NCI-H1930 (cell line): ENCODE measurements around the gene OAS2.
"Not testable (repeated sequence)": the region's sequence is repeated elsewhere in the genome, so short reads cannot be mapped to it uniquely, and the experiment has no call there.

Experiments used
- DNase-seq, 2 experiments: peaks; one replicate each; lab custom pipeline; 2025; lab: John Stamatoyannopoulos, UW

Gene OAS2

DNA sequence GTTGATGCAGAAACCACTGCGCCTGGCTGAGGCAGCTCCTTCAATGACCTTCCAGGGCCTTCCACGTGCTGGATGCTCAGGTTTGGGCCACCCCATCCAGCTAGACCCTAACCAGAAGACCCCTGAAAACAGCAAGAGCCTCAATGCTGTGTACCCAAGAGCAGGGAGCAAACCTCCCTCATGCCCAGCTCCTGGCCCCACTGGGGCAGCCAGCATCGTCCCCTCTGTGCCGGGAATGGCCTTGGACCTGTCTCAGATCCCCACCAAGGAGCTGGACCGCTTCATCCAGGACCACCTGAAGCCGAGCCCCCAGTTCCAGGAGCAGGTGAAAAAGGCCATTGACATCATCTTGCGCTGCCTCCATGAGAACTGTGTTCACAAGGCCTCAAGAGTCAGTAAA lies 29.5 kb upstream of the OAS2 start:
- DNase-seq = no peak

DNA sequence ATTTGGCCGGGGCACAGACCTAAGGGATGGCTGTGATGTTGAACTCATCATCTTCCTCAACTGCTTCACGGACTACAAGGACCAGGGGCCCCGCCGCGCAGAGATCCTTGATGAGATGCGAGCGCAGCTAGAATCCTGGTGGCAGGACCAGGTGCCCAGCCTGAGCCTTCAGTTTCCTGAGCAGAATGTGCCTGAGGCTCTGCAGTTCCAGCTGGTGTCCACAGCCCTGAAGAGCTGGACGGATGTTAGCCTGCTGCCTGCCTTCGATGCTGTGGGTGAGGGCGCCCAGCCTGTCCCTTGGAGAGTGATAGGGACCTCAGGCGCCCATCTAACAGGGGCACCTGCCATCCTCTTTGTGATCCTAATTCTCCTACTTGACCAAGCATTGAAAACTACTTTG lies 27.6 kb upstream of the OAS2 start:
- no peak for DNase-seq

DNA sequence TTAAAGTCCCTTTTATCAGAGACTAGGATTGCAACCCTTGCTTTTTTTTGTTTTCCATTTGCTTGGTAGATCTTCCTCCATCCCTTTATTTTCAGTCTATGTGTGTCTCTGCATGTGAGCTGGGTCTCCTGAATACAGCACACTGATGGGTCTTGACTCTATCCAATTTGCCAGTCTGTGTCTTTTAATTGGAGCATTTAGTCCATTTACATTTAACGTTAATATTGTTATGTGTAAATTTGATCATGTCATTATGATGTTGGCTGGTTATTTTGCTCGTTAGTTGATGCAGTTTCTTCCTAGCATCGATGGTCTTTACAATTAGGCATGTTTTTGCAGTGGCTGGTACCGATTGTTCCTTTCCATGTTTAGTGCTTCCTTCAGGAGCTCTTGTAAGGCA lies 21.2 kb upstream of the OAS2 start:
- DNase-seq = not testable (repeated sequence)

DNA sequence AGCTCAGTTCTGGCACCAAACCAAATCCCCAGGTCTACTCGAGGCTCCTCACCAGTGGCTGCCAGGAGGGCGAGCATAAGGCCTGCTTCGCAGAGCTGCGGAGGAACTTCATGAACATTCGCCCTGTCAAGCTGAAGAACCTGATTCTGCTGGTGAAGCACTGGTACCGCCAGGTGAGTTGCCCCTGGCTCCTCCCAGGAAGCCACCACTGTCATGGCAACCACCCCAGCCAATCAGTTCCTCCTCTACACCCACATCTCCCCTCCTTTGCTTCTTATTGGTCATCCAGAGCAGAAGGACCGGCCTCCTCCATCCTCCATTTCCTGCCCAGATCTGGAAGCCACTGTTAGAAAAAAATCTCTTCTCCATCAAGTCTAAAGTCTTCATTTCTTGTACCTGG lies 17.2 kb upstream of the OAS2 start:
- no peak for DNase-seq

- no peak for DNase-seq
Observed at GRCh38 chr12:112961536-112961935, 16.8 kb upstream of the OAS2 start.

DNA sequence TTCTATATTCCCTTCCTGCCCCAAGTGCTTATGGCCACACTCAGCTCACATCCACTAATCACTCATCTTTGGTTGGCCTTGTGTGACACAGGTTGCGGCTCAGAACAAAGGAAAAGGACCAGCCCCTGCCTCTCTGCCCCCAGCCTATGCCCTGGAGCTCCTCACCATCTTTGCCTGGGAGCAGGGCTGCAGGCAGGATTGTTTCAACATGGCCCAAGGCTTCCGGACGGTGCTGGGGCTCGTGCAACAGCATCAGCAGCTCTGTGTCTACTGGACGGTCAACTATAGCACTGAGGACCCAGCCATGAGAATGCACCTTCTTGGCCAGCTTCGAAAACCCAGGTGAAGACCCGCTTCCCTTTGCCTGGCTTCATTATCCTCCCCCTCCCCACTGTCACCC lies 15.8 kb upstream of the OAS2 start:
- no peak for DNase-seq

DNA sequence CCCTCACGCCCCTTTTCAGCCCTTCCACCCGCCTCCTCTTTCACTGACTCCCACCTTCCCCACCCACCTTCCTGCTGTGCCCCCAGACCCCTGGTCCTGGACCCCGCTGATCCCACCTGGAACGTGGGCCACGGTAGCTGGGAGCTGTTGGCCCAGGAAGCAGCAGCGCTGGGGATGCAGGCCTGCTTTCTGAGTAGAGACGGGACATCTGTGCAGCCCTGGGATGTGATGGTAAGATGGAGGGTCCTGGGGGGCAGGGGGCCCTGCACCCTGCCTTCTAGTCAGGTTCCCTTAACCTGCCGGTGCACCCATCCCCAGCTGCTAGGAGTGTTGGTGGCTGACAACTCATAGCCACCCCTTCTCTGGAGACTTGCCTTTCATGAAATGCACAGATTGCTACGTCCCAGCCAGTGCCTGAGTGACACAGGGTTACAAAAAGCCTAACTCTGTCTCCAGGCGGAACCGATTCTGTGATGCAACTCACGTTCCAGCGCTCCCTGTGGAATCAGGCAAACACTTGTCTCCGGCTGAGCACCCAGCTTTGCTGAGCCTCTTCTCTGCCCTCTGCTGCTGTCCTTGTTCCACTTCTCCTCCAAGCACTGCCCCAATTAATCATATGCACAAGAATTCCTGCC lies 15.0 kb upstream of the OAS2 start:
- DNase-seq = no peak

DNA sequence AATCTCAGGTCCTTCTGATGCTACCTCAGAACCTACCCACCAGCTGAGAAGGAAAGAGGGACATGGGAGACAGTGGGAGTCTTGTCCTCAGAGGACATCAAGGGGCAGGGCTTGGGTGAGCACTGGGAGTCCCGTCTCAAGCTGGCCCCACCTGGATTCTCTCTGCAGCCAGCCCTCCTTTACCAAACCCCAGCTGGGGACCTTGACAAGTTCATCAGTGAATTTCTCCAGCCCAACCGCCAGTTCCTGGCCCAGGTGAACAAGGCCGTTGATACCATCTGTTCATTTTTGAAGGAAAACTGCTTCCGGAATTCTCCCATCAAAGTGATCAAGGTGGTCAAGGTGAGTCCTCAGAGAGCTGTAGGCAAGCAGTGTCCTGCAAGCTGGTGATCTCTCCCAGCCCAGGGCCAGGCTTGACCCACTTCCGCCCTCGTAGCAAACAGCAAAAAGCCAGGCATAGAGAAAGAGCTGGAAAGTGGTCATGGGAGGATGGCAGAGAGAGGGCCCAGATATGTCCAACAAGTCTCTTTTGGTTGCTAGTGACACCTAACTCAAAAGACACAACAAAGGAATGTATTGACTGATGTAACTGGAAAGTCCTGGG lies 14.2 kb upstream of the OAS2 start:
- no peak for DNase-seq

GRCh38 chr12:112964915-112965314 lies 13.4 kb upstream of the OAS2 start:
- no peak for DNase-seq

DNA sequence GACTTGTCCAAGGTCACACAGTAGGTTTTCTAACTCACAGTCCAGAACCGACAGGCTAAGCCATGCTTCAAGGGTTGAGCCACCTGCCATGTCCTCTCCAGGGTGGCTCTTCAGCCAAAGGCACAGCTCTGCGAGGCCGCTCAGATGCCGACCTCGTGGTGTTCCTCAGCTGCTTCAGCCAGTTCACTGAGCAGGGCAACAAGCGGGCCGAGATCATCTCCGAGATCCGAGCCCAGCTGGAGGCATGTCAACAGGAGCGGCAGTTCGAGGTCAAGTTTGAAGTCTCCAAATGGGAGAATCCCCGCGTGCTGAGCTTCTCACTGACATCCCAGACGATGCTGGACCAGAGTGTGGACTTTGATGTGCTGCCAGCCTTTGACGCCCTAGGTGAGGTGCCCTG lies 12.7 kb upstream of the OAS2 start:
- DNase-seq = no peak

DNA sequence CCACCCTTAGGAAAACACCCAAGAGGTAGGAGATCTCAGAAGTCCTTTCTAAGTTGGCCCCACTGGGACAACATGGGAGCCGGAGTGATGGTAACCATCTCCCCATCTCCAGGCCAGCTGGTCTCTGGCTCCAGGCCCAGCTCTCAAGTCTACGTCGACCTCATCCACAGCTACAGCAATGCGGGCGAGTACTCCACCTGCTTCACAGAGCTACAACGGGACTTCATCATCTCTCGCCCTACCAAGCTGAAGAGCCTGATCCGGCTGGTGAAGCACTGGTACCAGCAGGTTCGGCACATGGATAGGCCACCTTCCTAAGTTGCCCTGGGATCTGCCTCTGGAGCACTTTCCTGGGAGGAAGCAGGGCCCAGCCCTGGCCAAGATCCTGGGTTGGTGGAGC lies 11.0 kb upstream of the OAS2 start:
- DNase-seq = no peak

DNA sequence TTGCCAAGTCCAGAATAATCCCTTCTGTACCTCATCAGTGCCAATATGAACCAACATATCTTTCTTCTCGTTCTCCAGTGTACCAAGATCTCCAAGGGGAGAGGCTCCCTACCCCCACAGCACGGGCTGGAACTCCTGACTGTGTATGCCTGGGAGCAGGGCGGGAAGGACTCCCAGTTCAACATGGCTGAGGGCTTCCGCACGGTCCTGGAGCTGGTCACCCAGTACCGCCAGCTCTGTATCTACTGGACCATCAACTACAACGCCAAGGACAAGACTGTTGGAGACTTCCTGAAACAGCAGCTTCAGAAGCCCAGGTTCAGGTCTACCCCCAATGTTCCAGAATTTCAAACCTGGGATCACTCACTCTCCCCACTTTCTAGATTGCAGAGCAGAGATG lies 10.5 kb upstream of the OAS2 start:
- no peak for DNase-seq

DNA sequence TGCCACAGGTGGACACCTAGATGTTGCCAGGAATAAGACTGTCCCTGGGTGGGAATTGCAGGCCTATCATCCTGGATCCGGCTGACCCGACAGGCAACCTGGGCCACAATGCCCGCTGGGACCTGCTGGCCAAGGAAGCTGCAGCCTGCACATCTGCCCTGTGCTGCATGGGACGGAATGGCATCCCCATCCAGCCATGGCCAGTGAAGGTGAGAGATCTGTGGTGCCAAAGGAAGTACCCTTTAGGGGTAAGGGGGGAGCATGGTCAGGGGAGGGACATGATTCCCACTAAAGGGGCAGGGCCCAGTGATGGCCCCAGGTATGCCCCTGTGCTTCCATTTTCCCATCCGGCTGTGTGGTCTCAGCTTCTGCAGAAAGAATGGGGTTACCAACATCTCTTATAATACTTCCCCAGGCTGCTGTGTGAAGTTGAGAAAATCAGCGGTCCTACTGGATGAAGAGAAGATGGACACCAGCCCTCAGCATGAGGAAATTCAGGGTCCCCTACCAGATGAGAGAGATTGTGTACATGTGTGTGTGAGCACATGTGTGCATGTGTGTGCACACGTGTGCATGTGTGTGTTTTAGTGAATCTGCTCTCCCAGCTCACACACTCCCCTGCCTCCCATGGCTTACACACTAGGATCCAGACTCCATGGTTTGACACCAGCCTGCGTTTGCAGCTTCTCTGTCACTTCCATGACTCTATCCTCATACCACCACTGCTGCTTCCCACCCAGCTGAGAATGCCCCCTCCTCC lies 8.6 kb upstream of the OAS2 start:
- no peak for DNase-seq

- no peak for DNase-seq
Observed at GRCh38 chr12:112970391-112970790, 7.9 kb upstream of the OAS2 start.

GRCh38 chr12:112971248-112971647 lies 7.1 kb upstream of the OAS2 start:
- DNase-seq = no peak

- no peak for DNase-seq
Observed at GRCh38 chr12:112973011-112973735, 5.1 kb upstream of the OAS2 start.

DNA sequence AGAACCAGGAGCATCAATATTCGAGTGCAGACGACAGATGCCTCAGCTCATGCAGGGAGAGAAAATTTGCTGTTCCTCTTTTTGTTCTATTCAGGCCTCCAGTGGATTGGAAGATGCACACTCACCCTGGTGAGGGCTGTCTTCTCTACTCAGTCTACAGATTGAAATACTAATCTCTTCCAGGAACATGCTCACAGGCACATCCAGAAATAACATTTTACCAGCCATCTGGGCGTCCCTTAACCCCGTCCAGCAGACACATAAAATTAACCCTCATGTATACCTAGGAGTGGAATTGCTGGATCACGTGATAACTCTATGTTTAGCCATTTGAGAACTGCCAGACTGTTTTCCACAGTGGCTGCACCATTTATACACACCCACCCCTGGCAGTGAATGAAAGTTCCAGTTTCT lies 4.5 kb upstream of the OAS2 start:
- no peak for DNase-seq

DNA sequence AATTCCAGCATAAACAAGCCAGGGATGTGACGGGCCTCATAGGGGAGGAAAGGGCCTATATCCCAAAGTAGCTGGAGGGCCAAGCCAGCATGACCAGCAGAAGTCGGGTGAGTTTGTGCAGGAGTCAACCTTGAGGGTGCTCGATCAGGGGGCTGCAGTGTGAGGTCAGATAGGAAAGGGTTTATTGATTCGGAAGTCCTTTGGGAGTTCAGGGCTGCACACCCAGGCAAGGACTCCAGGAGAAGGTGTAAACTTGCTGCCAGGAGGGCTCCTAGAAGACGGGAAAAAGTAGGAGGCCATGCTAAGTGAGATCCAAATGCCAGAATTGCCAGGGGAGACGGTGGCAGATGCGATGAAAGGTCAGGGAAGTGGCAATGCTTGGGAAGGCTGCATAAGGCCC lies 3.4 kb upstream of the OAS2 start:
- no peak for DNase-seq

- DNase-seq = no peak
Observed at GRCh38 chr12:112977139-112977538, 1.2 kb upstream of the OAS2 start.

- no peak for DNase-seq
Observed at GRCh38 chr12:112977641-112978040, 678 bp upstream of the OAS2 start.

DNA sequence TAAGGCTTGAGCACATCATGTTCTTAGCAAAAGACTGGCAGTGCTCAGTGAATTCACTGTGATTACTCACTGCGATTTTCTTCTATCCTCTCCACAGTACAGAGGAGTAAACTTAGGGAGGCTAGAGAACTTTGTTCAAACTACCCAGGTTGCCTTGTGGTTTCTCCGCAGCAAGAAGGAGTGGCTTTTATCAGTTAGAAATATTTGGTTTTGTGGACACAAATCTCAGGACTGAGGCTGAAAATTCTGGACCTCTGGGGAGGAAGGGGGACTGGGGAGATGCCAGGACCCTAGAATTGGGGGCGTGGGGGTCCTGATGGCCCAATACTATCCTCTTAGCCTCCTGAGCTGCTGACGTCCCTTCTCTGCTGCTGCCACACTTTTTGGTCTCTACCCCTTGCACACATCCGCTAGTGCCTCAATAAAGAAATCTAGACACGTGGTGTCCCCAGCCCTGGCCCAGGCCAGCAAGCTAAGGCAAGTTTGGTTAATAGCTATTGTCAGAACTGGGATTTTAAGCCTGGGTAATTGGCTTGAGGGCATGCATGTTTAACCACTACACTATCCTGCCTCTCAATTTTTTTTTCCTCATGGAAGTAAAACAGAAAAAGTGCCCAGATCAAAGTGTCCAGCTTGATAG lies 842 bp downstream of the OAS2 start:
- no peak for DNase-seq

- DNase-seq = no peak
Observed at GRCh38 chr12:112980491-112981158, 2.3 kb downstream of the OAS2 start.
